GM12873 (cell line): ENCODE data around the gene CD83.

Experiments
- CTCF ChIP-seq: IDR thresholded peaks from 2 replicates; pipeline ENCODE4 v1.5.1; 2012; ENCODE audit warnings: low read depth, mild to moderate bottlenecking, moderate library complexity, low read length, control low read depth; ENCODE audit not compliant: insufficient read depth; ENCODE audit errors: missing control alignments

Gene CD83

DNA sequence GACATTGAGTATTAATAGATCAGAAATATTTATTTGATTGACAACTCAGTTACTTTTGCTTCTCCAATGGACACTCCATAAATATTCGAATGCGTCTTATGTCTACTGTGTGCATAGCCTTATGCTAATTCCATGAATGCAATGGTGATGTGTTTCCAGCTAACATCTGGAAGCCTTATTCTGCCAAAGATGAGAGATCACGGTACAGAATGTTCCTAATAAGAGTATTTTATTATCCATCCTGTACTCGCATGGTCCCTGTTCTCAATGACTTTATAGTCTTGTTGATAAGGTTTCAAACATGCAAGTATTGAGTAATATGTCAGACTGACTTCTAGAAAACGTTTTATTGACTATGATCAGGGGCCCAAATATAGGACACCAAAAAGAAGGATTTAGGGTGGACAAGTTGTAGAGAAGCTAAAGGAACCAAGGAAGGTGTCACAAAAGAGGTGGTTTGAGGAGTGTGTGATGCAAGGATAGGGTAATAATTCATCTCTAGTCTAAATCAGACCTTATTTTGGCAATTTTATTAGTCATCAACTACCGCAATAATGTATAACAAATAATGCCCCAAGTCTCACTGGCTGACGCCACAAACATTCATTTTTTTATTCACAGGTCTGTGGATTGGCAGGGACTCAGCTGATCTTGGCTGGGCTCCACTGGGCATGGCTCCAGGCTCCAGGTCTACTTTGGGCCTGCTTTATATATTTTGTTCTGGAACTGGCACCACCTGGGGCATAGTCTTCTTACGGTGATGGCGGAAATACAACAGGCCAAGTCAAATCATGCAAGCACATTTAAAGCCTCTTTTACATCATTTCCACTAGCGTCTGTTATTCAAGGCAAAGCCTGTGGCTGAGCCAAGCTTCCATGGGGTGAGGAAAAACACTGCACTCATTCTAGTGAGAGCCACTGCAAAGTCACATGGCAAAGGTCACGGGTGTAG is 24.5 kb upstream of the CD83 start:
- TF ChIP-seq CTCF = no peak

DNA sequence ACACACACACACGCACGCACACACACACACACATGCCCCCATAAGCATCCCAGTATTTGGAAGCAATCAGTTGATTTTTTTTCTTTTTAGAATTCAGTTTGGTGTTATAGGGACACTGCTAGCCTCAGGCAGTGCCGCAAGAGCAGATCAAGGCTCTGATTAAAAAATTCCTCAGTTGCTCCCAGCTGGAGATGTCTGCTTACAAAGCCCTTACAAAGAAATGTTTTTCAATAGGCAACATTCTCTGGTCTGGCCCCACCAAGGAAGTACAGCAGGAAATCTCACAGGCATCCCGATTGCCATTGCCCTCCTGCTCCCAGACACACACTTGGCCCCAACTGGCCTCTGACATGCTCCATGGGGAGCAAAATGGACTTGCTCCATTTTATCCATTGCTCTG is 22.9 kb upstream of the CD83 start:
- no peak for TF ChIP-seq CTCF

DNA sequence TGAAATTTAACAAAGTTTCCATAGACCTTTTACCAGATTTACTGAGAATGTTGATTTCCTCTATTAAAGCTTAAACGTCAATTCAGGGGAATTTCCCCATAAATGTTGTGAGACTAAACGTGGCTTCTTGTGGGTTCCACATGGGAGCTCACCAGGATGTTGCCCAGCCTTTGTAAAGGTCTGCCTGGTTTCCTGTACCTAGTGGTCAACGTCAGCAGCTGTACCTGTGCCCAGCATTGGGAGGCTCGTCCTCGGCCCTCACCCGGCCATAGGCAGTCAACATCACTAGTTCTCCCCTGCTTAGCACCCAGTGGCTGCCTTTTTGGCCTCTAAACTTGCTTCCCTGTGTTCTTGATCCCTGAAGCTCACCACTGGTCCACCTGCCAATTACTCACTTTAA is 22.1 kb upstream of the CD83 start:
- no peak for TF ChIP-seq CTCF

DNA sequence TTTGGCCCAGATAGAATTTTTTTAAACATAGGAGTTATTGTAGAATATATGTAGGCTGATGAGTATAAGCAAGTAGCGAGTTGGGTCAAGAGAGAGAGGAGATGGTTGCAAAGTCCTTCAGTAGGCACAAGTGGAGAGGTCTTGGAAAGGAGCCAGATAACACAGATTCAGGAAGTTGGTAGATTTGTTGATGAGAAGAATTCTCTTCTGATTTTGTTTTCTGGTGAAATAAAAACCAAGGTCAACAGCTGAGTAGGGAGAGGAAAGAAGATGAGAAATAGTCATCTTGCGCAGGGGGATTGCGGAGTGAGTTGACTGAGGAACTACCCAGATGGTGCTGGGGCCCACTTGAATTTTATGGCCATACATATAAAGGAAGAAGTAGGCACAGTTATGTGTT is 17.4 kb upstream of the CD83 start:
- no peak for TF ChIP-seq CTCF

GRCh38 chr6:14100966-14101365 is 16.6 kb upstream of the CD83 start:
- TF ChIP-seq CTCF = no peak

DNA sequence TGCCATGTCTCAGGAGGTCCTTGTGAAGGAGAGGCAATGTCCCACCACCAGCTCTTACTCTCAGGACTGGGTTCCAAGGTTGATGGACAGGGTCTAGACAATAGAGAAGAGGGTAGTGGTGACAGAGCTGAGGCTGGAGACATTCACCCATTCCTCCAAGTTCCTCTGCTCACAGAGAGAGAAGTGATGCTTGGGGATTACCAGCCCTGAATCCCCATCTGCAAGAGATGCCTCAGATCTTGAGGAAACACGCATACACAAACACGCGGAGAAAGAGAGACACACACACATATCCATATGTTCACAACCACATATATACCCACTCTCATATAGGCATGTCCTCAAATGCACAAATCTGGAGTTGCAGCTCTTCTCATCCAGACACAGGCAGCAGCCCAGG is 15.2 kb upstream of the CD83 start:
- no peak for TF ChIP-seq CTCF

- TF ChIP-seq CTCF = no peak
Observed at GRCh38 chr6:14105547-14105946, 12.0 kb upstream of the CD83 start.
